Thyroid gland (tissue), 4 donors: Measurements from ENCODE around the gene CITED2. TPM values are rescaled to one million over a fixed set of nuclear protein-coding genes. Genes with fewer than 3 reads are reported as not detected.
A peak's percentile ranks its signal among the peaks of the same experiment; 100 is the strongest.

Source experiments
- DNase-seq, 2 donors: peaks; one replicate each; pipeline ENCODE4 v3.0.0-alpha.2; 2019
- H3K27ac ChIP-seq, 3 donors: fragments of 200-600 bp; sonication (generic); 1 replicate in 2 of 3; 2 replicates in 1 of 3; pipeline ENCODE4 v1.5.1; 2016 to 2019; ENCODE audit warnings: mild to moderate bottlenecking in 1 of 3, moderate library complexity in 1 of 3
- H3K27me3 ChIP-seq: fragments of 200-600 bp; sonication (generic); one replicate; pipeline ENCODE4 v1.5.1; 2019
- H3K36me3 ChIP-seq, 2 donors: fragments of 200-600 bp; sonication (generic); one replicate each; pipeline ENCODE4 v1.5.1; 2016 to 2019
- H3K4me1 ChIP-seq, 2 donors: fragments of 200-600 bp; sonication (generic); one replicate each; pipeline ENCODE4 v1.5.1; 2017 to 2019
- H3K4me3 ChIP-seq, 3 donors: fragments of 200-600 bp; sonication (generic); replicated peaks in 1 of 3; 1 replicate in 2 of 3; 2 replicates in 1 of 3; pipeline ENCODE4 v1.5.1; 2016; ENCODE audit warnings: mild to moderate bottlenecking in 1 of 3
- H3K9me3 ChIP-seq: fragments of 200-600 bp; sonication (generic); one replicate; pipeline ENCODE4 v1.5.1; 2017
- POLR2A ChIP-seq, 2 donors: fragments of 450-650 bp; IDR thresholded peaks; one replicate each; pipeline ENCODE4 v1.6.1; 2017; ENCODE audit warnings: antibody characterized with exemption in 2 of 2, mild to moderate bottlenecking in 2 of 2, moderate library complexity in 1 of 2
- WGBS, 2 donors: methylation state at CpG; one replicate each; pipeline ENCODE4 v1.1.5; 2017; 5-methylcytosine and 5-hydroxymethylcytosine counted together
- intact Hi-C: fragments of 100-400 bp; cut with DNase I; formaldehyde crosslinking; loops from one replicate; pipeline ENCODE4 v1.15.1; 2023
- total RNA-seq, 4 donors: library from RNA; depleted of rRNA; stranded (reverse); fragments of >200 nt; gene quantifications; one replicate each; pipeline ENCODE4 v1.2.3, GENCODE V29; 2016
- TF ChIP-seq, protein P1 (sequence below), 6 experiments: fragments of 200-600 bp in 3 of 6; fragments of 450-650 bp in 3 of 6; sonication (generic) in 3 of 6; IDR thresholded peaks; one replicate each; pipeline ENCODE4 v1.5.1; 2016 to 2019; ENCODE audit warnings: antibody characterized with exemption in 6 of 6, mild to moderate bottlenecking in 2 of 6, inconsistent platforms in 1 of 6, moderate library complexity in 1 of 6

The CITED2 gene
- total RNA-seq, 4 donors from 2014 or later = 178 to 354 (median 261) TPM

DNA sequence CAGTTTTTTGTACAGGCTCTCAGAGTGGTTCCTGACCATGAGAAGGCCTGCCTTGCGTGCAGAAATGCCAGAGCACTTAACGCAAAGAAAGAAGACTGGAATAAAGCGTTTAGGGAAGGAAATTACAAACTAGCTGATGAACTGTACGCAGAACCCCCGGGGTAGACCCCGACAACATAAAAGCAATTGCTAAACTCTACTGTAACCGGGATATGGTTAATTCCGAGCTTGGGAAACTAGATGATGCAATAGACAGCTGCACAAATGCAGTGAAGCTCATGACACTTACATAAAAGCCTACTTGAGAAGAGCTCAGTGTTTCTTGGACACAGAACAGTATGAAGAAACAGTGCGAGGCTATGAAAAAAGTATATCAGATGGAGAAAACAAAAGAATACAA lies 35.7 kb downstream of the CITED2 start:
- no peak for TF ChIP-seq POLR2A (IDR thresholded peaks at IDR 0.05)
- TF ChIP-seq, protein P1, sequence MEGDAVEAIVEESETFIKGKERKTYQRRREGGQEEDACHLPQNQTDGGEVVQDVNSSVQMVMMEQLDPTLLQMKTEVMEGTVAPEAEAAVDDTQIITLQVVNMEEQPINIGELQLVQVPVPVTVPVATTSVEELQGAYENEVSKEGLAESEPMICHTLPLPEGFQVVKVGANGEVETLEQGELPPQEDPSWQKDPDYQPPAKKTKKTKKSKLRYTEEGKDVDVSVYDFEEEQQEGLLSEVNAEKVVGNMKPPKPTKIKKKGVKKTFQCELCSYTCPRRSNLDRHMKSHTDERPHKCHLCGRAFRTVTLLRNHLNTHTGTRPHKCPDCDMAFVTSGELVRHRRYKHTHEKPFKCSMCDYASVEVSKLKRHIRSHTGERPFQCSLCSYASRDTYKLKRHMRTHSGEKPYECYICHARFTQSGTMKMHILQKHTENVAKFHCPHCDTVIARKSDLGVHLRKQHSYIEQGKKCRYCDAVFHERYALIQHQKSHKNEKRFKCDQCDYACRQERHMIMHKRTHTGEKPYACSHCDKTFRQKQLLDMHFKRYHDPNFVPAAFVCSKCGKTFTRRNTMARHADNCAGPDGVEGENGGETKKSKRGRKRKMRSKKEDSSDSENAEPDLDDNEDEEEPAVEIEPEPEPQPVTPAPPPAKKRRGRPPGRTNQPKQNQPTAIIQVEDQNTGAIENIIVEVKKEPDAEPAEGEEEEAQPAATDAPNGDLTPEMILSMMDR (IDR thresholded peaks at IDR 0.05) = no peak
- no peak overlapping the region for H3K27ac ChIP-seq
- no peaks in the 10 kb centered on the region for H3K36me3 ChIP-seq
- intact Hi-C loops = no loop called here
- no peak overlapping the region for H3K4me3 ChIP-seq
- WGBS, 2 donors = 90 to 91% methylated on average over 9 of the region's 9 CpGs
- peaks cover 5 to 10% of the 10 kb centered on the region in 2 donors for H3K4me1 ChIP-seq
- no peaks in the 10 kb centered on the region for H3K9me3 ChIP-seq
- no peak for DNase-seq
- no peaks in the 10 kb centered on the region for H3K27me3 ChIP-seq

DNA sequence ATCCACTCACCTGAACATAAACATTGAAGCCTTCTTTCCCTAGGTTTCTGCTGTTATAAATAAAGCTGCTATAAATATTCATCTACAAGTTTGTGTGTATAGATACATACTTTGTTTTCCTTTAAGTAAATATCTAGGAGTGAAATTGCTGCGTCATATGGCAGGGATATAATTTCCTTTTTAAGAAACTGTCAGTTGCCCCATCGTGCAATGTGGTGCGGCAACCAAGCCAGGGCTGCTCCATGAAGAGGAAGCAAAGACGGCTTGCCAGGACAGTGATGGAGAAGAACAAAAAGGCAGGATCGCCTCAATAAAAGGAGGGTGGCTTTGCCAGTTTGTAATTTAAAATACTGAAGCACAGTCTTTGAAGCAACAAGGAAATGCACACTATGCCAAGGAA lies 36.6 kb downstream of the CITED2 start:
- no peaks in the 10 kb centered on the region for H3K27me3 ChIP-seq
- H3K4me1 ChIP-seq = peaks cover 5 to 10% of the 10 kb centered on the region in 2 donors
- TF ChIP-seq POLR2A (IDR thresholded peaks at IDR 0.05) = no peak
- TF ChIP-seq, protein P1 (IDR thresholded peaks at IDR 0.05) = no peak
- H3K27ac ChIP-seq = no peak overlapping the region
- no peaks in the 10 kb centered on the region for H3K36me3 ChIP-seq
- no peak overlapping the region for H3K4me3 ChIP-seq
- 80 to 81% methylated on average over 5 of the region's 5 CpGs for WGBS, 2 donors
- no peak for DNase-seq
- intact Hi-C loops = no loop called here
- no peaks in the 10 kb centered on the region for H3K9me3 ChIP-seq

DNA sequence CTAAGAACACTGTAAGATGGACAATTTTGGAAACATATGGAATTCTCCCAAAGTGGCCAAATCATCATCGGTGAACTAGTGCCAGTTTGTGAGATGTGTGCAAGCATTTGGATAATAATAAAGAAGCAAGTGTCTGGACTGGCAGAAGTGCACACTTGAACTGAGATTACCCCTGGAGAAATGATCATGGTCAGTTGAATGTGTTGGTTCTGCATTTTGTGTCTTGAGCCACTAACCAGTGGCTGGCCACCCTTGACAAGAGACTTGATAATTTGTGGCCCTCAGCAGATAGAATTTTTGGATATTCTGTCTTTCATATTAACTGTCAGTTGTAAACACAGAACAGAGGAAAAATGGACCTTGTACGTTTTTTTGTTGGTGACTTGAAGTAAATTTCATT lies 37.4 kb downstream of the CITED2 start:
- DNase-seq = peak in 1 of 2 donors; percentile 14
- H3K4me3 ChIP-seq = no peak overlapping the region
- intact Hi-C loops = no loop called here
- H3K27ac ChIP-seq = peak overlapping the region in 2 of 3 donors; percentile 25 to 53
- no peaks in the 10 kb centered on the region for H3K27me3 ChIP-seq
- no peaks in the 10 kb centered on the region for H3K36me3 ChIP-seq
- H3K4me1 ChIP-seq = peaks cover 5 to 10% of the 10 kb centered on the region in 2 donors
- H3K9me3 ChIP-seq = no peaks in the 10 kb centered on the region
- no peak for TF ChIP-seq POLR2A (IDR thresholded peaks at IDR 0.05)
- TF ChIP-seq, protein P1 (IDR thresholded peaks at IDR 0.05) = no peak
- 80 to 81% methylated on average over 2 of the region's 2 CpGs for WGBS, 2 donors

DNA sequence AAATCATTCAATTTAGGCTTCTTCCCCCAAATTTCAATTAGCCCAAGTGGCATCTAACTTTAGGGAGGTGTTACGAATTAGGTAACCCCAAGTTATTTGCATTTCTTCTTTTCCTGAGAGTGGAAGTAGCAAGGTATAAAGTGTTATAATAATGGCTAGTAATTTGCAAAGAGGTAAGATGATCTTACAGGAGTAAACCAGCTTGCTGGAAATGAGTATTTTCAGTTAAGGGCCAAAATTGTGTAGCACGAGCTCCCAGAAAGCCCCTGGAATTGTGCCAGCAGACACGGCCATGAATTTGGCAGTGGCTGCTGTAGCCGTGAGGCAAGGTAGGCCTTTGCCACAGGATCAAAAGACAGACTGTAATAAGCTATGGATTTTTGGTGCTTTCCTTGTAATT lies 38.0 kb downstream of the CITED2 start:
- Histone ChIP-seq H3K27me3 (no peaks in the 10 kb centered on the region), H3K27ac (peak overlapping the region in 2 of 3 donors; percentile 25 to 53), H3K4me3 (no peak overlapping the region), H3K36me3 (no peaks in the 10 kb centered on the region), H3K9me3 (no peaks in the 10 kb centered on the region), H3K4me1 (peaks cover 5 to 10% of the 10 kb centered on the region in 2 donors)
- 25 to 30% methylated on average over 4 of the region's 4 CpGs for WGBS, 2 donors
- no peak for TF ChIP-seq POLR2A (IDR thresholded peaks at IDR 0.05)
- TF ChIP-seq, protein P1 (IDR thresholded peaks at IDR 0.05) = no peak
- intact Hi-C loops = no loop called here
- peak; percentile 80 to 87 for DNase-seq

DNA sequence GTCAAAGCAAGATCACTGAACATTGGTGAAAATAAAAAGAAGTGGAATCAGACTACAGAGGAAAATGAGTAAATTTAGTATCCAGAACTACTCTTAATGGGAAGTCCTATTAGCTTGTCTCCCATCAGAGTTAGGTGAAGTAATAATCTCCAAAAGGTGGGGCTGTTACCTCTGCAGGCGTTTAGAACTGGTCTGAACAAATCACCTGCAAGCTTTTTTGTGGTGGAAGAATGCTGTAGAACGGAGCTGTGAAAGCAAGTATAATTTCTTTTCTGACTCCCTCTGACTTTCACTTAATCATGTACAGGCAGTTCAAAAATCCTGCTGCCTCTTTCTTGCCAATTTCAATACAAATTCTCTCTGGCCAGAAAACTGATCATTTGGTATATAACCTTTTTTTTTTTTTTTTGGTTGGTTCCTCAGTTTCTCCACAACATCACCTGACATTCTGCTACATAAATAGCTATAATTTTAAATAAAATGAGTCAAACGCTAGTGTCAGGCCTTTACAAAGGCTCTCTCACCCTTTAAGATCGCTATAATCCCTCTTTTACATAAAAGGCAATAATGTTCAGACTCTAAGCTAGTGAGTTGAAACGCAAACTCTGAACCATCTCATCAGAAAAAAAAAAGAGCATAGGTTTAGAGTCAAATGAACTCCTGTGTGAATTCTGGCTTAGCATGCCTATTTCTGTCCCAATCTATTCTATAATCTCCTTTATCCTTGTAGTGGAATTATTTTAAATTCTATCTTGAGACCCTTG lies 38.8 kb downstream of the CITED2 start:
- H3K36me3 ChIP-seq = no peaks in the 10 kb centered on the region
- H3K9me3 ChIP-seq = no peaks in the 10 kb centered on the region
- intact Hi-C loops = no loop called here
- peaks cover 5 to 10% of the 10 kb centered on the region in 2 donors for H3K4me1 ChIP-seq
- no peak overlapping the region for H3K27ac ChIP-seq
- no peak for DNase-seq
- H3K4me3 ChIP-seq = no peak overlapping the region
- WGBS, 2 donors = 90% methylated on average over 5 of the region's 5 CpGs
- no peak for TF ChIP-seq POLR2A (IDR thresholded peaks at IDR 0.05)
- TF ChIP-seq, protein P1 (IDR thresholded peaks at IDR 0.05) = no peak
- H3K27me3 ChIP-seq = no peaks in the 10 kb centered on the region
